ENCODE data around the gene ACOT7.

ACOT7 gene

DNA sequence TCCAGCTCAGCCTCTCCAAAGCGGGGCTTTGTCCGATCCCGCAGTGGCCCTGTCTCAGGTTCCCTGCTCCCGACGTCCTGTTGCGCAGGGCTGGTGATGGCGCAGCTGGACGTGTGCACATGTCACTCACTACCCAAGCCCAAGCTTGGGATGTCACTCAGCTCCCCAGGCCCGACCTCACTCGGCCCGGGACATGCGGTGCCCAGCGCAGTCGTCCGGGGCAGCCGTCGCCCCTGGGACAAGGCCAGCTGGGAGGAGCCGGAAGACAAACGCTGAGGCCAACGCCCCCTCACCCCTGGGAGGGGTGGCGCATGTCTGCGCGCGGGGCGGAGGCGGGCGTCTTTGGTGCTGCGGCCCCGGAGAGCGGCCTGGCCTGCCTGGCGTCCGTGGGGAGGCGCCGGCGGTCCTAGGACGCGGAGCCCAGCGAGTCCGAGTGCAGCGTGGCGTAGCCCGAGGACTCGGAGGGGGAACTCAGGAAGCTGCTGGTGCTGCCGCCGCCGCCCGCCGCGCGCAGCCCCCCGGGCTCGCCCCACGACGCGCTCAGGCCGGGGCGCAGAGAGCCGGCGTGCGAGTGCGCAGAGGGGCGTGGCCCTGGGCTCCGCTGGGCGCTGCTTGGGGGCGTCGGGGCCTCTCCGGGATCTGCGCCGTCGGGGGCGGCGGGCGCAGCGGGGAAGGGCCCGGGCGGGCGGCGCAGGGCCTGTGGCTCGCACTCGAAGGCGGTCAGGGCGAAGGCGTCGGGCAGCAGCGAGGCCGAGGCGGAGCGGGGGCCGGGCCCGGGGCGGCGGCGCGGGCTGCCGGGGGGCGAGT, 144.4 kb downstream of the ACOT7 start:
- DNase-seq (ENCODE audit: low spot score) = no peak

DNA sequence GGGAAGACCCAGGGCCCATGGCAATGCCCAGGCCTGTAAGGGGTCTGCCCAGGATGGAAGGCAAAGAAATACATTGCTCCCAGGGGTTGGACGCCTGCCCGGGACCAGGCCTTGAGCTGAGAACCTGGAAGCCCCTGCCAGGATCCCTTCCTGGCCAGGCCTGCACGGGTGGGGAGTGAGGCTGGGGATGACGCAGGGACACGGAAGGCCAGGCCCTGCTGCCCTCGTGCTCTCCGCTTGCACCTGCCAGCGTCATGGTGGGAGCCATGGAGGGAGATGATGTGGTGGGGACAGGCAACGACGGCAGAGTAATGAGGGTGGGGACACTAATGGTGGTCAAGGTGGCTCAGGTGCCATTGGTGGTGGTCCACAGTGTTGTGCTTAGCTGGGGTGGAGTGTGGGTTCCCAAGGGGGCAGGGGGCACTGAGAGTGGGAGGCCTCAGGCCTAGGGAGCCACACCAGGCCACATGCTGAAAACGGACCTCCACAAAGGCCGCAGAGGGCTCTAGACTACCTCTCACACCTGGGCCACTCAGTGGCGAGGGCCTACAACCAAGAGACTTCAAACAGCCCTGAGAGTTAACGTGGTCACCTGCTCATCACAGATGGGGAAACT, 145.3 kb downstream of the ACOT7 start:
- no peak for DNase-seq (ENCODE audit: low spot score)

DNA sequence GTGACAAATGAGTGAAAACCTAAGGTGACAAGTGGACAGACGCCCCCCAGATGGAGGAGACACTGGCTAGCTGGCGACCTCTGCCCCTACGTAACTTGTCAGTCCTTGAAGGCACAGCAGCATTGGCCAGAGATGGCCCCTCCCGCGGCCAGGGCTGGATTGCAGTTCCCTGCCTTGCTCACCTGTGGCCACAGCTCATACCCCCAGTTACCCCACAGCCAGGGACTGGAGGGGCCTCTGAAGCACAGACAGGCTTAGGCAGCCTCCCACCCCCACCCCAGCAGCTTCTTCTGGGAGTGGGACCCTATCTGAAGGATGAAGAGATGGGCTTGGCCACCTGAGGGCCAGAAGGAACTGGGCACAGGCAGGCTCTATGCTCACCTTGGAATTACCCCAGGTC, 145.9 kb downstream of the ACOT7 start:
- DNase-seq (ENCODE audit: low spot score) = no peak

DNA sequence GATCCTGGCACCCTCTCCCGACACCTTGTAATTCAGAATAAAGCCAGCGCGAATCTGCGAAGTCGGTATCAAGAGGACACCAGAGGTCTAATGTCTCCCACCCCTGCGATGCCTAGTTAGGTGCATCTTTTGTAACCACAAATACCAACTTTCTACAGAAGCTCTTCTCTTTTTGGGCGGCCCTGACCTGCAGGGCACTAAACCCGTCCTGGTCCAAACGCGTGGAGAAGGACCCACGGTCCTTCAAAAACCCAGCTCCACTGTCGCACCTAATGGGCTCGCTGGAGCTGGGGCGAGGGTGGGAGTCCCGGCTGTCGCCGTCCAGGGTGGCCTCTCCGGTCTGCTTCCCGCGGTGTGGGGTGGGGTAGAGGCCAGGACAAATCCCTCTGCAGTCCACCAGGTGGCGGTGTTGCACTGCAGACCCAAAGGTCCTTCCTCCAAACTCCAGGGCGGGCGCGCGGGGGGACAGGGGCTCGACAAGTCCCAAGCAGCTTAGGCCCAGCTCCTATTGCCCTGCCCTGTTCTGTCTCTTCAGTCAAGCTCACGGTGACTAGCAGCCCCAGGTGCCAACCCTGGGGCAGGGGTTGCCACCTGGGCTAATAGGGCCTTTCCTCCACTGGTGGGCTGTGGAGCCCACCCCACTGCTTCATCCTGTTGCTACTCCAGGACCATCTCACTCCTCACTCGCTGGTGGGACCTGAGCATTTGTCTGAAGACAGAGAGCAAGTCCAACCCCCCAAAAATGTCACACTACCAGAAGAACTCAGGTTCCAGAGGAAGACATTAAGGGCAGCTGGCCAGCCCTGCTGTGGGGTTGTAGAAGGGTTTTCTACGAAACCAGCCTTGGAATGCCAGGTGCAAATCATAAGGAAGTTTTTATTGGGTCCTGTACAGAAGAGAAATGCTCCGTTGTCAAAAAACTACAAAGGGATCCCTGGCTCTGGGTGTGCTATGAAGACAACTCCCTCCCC, 146.8 kb downstream of the ACOT7 start:
- peak; percentile 41 for DNase-seq (ENCODE audit: low spot score)

DNA sequence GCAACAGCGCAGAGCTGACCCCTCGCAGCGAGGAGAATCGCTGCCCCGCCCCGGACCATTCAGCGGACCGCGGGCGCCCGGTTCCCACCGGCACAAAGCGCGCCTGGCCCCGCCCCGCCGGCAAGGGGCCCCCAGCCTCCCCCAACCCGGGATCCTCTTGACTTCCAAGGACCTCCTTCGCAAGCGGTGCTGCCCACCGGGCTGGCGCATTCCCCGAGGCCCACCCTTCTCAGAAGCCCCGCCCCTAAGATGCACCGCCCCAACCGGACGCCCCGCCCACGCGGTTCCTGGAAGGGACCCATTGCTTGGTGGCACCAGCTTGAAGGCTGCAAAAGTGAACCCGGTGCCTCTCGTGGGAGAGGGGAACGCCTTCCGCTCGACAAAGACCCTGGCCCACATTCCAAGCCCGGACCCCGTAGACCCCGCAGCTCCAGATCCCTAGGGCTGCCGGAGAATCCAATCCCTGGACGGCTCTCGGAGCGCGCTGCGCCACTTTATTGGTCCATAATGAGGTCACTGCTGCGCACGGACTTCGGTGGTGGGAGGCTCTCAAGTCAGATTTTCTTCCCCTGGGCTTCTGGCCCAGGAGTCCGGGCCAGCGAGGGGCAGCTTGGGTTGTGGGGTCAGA, 147.6 kb downstream of the ACOT7 start:
- no peak for DNase-seq (ENCODE audit: low spot score)

DNA sequence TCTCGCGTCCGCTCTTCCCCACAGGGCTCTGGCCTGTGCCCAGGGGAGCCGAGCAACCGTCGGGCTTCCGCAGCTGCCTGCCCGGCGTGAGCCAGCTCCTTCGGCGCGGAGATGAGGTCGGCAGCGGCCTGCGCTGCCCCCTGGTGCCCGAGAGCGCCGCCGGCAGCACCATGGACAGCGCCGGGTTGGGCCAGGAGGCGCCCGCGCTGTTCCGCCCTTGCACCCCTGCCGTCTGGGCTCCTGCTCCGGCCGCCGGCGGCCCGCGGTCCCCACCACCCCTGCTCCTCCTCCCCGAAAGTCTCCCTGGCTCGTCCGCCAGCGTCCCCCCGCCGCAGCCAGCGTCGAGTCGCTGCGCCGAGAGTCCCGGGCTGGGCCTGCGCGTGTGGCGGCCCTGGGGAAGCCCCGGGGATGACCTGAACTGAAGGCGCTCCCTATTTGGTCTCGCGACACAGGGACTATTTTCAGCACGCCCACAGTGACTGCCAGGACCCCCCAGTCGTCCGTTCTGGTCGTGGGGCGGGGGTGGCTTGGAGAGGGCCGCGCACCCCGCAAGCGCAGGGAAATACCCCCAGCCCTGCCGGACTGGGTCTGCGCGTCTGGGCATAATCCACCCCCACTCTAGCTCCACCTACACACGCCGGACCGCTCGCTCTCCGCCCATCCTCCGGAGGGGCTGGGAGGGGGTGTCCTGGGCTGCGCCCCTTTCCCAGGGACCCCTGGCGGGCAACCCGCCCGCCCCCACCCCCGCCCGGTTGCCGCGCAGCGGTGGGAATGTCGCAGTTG, 148.3 kb downstream of the ACOT7 start:
- peak; percentile 45 for DNase-seq (ENCODE audit: low spot score)

GRCh38 chr1:6244401-6245049, 149.0 kb downstream of the ACOT7 start:
- DNase-seq (ENCODE audit: low spot score) = no peak

- DNase-seq (ENCODE audit: low spot score) = no peak
Observed at GRCh38 chr1:6243993-6244392, 149.6 kb downstream of the ACOT7 start, which contains the start of gene HES3. Gene HES3 (plus strand): TSS chr1:6244179. CDS start chr1:6244366, 187 bp downstream.

DNA sequence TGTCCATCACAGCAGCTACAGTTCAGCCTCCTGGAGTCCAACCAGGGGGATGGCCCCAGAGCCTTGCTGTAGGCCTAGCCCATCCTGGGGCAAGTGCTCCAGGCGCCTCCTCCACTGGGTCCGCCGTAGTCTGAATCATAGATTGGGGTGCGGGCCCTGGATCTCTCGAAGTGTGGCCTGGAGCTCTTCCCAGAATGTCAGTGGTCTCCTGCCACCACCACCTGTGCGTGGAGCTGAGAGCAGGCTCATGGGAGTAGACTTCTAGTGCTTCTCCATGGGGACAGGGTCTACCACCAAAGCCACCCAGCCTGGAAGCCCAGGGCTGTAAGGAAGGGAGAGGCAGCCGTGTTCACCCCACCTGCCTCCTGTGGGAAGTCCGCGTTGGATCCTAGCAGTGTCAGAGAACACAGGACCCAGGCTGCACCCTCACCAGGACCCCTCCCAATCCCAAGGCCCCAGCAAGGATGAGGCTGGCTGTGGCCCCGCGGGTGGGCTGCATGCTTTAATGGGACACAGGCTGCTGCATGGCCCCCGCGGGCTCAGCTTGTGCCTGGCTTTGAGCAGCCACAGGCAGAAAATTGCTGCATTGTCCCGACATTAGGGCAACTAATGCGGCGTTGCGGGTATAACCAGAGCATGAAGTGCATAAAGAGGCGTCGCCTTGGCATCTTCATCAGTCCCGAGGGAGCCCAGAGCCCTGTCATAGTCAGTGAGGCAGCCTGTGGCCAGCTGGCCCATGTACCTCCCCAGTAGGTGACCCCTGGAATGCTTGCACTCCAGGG, 150.3 kb downstream of the ACOT7 start:
- no peak for DNase-seq (ENCODE audit: low spot score)

- DNase-seq (ENCODE audit: low spot score) = no peak
Observed at GRCh38 chr1:6241887-6242740, 151.5 kb downstream of the ACOT7 start.

DNA sequence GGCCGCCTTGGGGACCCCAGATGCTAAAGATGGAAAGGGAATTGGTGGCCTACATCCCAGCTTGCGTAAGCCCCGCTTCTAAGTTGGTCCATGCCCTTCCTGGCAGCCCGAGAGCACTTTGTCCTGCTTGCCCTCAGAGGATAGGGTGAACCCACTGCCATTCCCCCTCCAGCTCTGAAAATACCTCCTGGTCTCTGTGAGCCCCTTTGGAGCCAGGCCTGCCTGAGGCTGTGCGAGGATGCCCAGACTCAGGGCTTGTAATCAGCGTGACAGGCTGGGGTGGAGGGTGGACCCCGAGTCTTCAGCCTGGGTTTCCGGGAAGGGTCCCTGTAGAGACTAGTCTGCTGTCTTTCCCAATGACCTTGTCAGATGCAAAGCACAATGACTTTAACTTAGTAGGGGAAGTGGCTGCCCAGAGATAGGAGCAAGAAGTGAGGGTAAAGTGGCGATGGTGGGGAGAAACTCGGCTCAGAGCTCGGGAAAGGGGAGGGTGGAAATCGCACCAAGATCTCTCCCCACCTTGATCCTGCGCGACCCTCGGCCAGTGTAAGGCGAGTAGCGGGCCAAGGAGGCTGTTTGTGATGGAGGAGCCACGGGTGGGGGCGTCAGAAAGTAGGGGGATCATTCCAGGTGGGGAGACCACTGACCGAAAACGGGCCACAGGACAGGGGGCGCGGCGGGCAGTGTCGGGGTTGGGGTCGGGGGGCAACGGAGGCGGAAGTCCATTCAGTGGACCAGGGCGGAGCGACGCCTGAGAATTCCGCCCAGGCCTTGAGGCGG, 152.3 kb downstream of the ACOT7 start:
- DNase-seq (ENCODE audit: low spot score) = no peak

DNA sequence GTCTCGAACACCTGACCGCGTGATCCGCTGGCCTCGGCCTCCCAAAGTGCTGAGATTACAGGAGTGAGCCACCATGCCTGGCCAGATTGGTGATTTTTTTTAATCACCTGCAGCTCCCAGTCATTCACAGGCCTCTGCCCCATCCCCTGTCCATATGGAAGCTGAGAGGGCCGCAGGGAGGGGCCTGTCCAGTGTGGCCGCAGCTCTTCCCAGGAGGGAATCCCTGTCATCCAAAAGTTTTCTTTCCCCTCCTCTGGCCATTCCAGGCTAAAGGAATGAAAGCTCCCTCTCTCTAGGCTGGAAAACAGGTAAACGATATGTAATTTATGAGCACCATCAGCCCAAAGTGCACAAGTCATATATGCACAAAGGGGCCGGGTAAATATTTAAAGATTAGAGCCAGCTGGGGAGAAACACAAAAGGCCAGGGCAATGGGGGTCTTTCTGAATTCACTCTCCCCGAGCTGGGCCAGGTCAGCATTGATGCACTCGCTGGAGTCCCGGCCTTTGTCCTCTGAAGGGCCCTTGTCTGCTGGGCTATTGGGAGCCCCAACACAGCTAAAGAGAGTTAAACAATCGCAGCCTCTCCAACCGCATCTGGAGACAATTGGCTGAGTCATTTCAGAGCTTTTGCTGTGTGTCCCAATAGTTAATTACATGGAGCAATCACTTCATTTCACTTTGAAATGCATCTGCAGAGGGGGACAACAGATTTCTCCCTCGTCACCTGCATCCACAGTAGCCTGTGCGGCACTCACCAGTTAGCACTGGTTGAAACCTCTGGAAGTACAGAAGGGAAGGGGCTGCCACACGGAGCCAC, 153.4 kb downstream of the ACOT7 start:
- no peak for DNase-seq (ENCODE audit: low spot score)

DNA sequence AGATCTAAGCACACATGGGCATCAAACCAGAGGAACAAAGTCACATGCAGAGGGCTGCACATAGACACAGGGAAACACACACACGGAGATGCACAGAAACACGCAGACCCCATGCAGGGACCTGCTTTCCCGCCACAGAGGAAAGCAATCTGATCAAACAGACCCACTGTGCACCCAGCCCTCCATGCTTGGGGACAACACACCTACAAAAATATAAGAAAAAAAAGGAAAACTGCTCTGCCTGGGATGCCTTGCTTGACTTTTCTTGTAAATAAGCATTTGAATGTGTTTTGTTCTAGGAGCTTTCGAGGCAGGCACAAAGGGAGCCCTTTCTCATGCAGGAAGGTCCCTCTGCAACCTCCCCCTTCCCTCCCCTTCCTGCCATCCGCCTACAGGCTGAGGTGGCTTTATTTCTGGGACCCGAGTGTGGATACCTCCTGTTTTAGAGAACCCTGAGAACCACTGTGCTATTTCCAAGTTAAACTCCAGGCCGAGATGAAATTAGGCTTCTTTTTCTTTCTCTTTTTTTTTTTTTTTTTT, 154.3 kb downstream of the ACOT7 start:
- DNase-seq (ENCODE audit: low spot score) = no peak

DNA sequence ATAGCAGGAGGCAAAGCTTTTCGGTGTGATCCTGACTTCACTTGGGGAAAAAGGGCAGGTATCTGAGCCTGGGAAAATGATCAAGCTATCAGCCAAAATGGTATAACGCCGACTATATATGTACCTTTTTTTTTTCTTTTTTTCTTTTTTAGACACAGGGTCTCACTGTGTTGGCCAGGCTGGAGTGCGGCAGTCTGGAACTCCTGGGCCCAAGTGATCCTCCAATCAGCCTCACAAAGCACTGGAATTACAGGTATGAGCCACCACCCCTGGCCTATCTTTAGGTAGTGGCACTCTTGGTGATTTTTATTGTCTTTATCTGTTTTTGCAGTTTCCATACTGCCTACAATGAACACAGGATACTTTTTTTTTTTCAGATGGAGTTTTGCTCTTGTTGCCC, 156.5 kb downstream of the ACOT7 start:
- DNase-seq (ENCODE audit: low spot score) = no peak

GRCh38 chr1:6235296-6235677, 158.3 kb downstream of the ACOT7 start:
- DNase-seq (ENCODE audit: low spot score) = no peak

DNA sequence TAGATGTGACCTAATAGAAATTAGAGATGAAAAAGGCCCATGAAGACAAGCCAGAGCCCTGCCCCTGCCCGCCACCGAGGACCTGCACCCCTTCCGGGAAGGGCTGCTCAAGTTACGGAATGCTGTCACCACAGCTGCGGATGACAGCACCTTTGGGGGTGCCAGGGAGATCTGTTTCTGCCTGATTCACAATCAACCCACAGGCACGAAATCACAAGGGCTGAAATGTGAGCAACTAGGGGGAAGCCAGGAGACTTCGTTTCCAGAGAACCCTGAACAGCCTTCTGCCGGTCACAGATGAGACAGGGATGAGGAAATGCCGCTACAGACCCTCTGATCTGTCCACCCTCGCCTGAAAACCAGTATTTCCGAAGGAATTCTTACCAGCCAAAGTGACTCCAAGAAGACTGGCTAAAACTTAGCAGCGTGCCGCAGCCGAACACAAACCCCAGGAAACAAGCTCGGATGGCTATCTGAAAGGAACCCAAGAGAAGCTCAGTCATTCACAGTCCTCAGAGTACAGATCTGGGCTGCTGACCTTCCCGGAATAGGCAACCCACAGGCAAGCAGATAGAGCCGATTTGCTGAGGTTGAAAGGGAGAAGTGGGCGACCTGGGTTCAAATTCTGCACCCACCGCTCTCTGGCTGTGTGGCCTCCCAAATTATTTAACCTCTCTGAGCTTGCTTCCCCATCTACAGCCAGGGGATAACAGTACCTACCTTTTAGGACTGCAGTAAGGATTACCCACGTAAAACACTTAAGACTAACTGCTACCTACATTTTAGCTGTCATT, 158.9 kb downstream of the ACOT7 start:
- no peak for DNase-seq (ENCODE audit: low spot score)

Measured in pons (tissue), 1 donor.